Activated B cell treated with CpG ODN at 0.5 μM for 24 hours (primary cell): ENCODE data around the gene DHX40. TPM values are rescaled to one million over a fixed set of nuclear protein-coding genes. Genes with fewer than 3 reads are reported as not detected.
"Not testable (repeated sequence)": the region's sequence is repeated elsewhere in the genome, so short reads cannot be mapped to it uniquely, and the experiment has no call there.

Experiments
- ATAC-seq: fragments of 200-7000 bp; cut with Tn5 transposase; one replicate; pipeline ENCODE4 v1.10.0; 2021; ENCODE audit warnings: low read depth, mild to moderate bottlenecking, moderate library complexity
- CTCF ChIA-PET: fragments of 350-600 bp; sonication (Branson Sonifier 250); formaldehyde crosslinking; loops from one replicate; lab custom pipeline; 2021; ENCODE audit warnings: antibody characterized with exemption; lab: Charles Lee
- POLR2A ChIA-PET: fragments of 350-600 bp; sonication (Branson Sonifier 250); formaldehyde crosslinking; loops from one replicate; lab custom pipeline; 2021; ENCODE audit warnings: antibody characterized with exemption; lab: Charles Lee
- DNase-seq: peaks from one replicate; pipeline ENCODE4 v3.0.0; 2022
- H3K27ac Mint-ChIP-seq: one replicate; pipeline ENCODE4 v1.8.0; 2020; ENCODE audit warnings: mixed read lengths
- H3K27me3 Mint-ChIP-seq: one replicate; pipeline ENCODE4 v1.8.0; 2021; ENCODE audit warnings: mixed read lengths
- H3K36me3 Mint-ChIP-seq: one replicate; pipeline ENCODE4 v1.8.0; 2021; ENCODE audit warnings: low read depth, mixed read lengths
- H3K4me1 Mint-ChIP-seq: one replicate; pipeline ENCODE4 v1.8.0; 2021; ENCODE audit warnings: mixed read lengths
- H3K4me3 Mint-ChIP-seq: one replicate; pipeline ENCODE4 v1.8.0; 2020; ENCODE audit warnings: mild to moderate bottlenecking, mixed read lengths
- H3K9me3 Mint-ChIP-seq: one replicate; pipeline ENCODE4 v1.8.0; 2020; ENCODE audit warnings: mixed read lengths
- CTCF ChIP-seq: fragments of 200-600 bp; IDR thresholded peaks from one replicate; pipeline ENCODE4 v1.8.0; 2022; ENCODE audit warnings: antibody characterized with exemption, mild to moderate bottlenecking
- intact Hi-C: fragments of 100-400 bp; cut with micrococcal nuclease; formaldehyde crosslinking; loops from one replicate; pipeline ENCODE4 v1.15.1; 2024
- total RNA-seq: library from RNA; stranded (reverse); gene quantifications from 2 replicates; pipeline ENCODE4 v1.2.3, GENCODE V29; 2022

DHX40 gene
- total RNA-seq, 1 donor from 2014 or later, result 22.6 TPM

- POLR2A ChIA-PET, result no interaction called here
- ATAC-seq (no peak), DNase-seq (no peak)
- Mint-ChIP-seq H3K27me3 (peaks cover 1% of the 10 kb centered on the region), H3K4me3 (no peak overlapping the region), H3K9me3 (peaks cover 3% of the 10 kb centered on the region), H3K4me1 (no peaks in the 10 kb centered on the region), H3K27ac (no peak overlapping the region), H3K36me3 (no peaks in the 10 kb centered on the region)
- no peak for TF ChIP-seq CTCF
- CTCF ChIA-PET, result no interaction called here
- intact Hi-C loops, result no loop called here
Observed at GRCh38 chr17:59542960-59543635, 22.3 kb upstream of the DHX40 start.

DNA sequence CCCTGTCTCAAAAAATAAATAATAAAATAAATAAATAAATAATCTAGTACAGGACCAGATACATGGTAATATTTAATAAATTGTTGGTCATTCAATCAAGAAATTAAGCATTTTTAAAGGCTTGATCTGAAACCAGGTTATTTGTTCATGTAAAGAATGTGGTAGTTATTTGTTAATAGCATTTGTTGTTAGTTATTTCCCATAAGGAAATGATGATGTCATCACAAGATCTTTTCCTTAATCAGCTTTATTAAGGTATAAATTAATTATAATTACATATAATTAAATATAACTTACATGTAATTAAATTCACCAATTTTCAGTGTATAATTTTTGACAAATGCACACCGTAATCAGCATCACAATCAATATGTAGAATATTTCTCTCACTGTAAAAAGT is 19.5 kb upstream of the DHX40 start:
- CTCF ChIA-PET, result no interaction called here
- no peaks in the 10 kb centered on the region for H3K4me1 Mint-ChIP-seq
- H3K27ac Mint-ChIP-seq, result no peak overlapping the region
- ATAC-seq (no peak), DNase-seq (no peak)
- no peak overlapping the region for H3K4me3 Mint-ChIP-seq
- POLR2A ChIA-PET, result no interaction called here
- intact Hi-C loops, result no loop called here
- no peaks in the 10 kb centered on the region for H3K9me3 Mint-ChIP-seq
- H3K36me3 Mint-ChIP-seq, result no peaks in the 10 kb centered on the region
- TF ChIP-seq CTCF, result no peak
- peaks cover 1% of the 10 kb centered on the region for H3K27me3 Mint-ChIP-seq

DNA sequence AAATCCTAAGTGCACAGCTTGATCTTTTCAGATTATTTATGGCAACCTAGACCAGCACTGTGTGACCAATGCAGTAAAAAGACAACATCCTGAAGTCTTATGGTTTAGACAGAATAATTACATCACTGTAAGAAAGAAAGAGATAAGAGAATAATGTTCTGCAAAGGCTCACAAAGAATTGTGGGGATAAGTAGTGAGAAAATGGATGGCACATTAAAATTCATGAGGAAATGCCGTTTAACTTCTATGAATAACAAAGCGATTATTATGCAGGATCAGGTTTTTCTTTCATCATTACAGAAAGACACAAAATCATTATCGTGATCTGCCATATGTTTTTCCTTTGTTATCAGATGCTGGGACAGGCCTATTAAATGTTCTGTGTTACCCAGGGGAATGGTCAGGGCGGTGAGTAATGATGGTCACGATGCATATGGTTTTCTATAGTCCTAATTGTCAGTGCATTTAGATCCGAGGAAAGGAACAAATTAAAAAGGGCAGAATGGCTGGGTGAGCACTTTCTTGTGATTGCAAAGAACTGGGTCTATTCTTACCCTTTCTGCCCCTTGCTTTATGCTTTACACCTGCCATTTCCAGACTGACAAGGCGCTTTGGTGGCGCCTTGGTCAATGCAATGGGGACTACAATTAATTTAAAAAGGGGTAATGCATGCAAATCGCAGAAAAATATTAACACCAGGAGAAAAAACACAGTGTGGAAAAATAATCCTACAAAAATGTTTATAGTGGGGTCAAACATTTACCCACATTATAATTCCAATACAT is 18.1 kb upstream of the DHX40 start:
- ChIA-PET CTCF (no interaction called here), POLR2A (no interaction called here)
- Mint-ChIP-seq H3K27ac (no peak overlapping the region), H3K4me1 (no peaks in the 10 kb centered on the region), H3K27me3 (peaks cover 1% of the 10 kb centered on the region), H3K4me3 (no peak overlapping the region), H3K36me3 (no peaks in the 10 kb centered on the region), H3K9me3 (no peaks in the 10 kb centered on the region)
- TF ChIP-seq CTCF, result no peak
- ATAC-seq (no peak), DNase-seq (no peak)
- intact Hi-C loops, result no loop called here

- H3K27ac Mint-ChIP-seq, intact Hi-C loops, H3K4me3 Mint-ChIP-seq, ATAC-seq, H3K4me1 Mint-ChIP-seq, CTCF ChIA-PET, H3K9me3 Mint-ChIP-seq, H3K36me3 Mint-ChIP-seq, H3K27me3 Mint-ChIP-seq, DNase-seq, POLR2A ChIA-PET: not testable (repeated sequence)
Observed at GRCh38 chr17:59548985-59549384, 16.4 kb upstream of the DHX40 start.

GRCh38 chr17:59550703-59551102 is 14.7 kb upstream of the DHX40 start:
- H3K4me3 Mint-ChIP-seq, result no peak overlapping the region
- H3K9me3 Mint-ChIP-seq, result no peaks in the 10 kb centered on the region
- H3K27ac Mint-ChIP-seq, result no peak overlapping the region
- no peaks in the 10 kb centered on the region for H3K36me3 Mint-ChIP-seq
- no peak for DNase-seq
- H3K4me1 Mint-ChIP-seq, result no peaks in the 10 kb centered on the region
- intact Hi-C loops, result no loop called here
- ChIA-PET CTCF (no interaction called here), POLR2A (no interaction called here)
- no peak for TF ChIP-seq CTCF
- ATAC-seq, result no peak
- peaks cover 2% of the 10 kb centered on the region for H3K27me3 Mint-ChIP-seq
